ENCODE results near the gene CLDN25. TPM values are rescaled to one million over a fixed set of nuclear protein-coding genes. Genes with fewer than 3 reads are reported as not detected.

Gene CLDN25
- polyA plus RNA-seq, 1 of the 3 experiments (the other 2 are of a cell fraction) = not detected

GRCh38 chr11:113736323-113736722 is 43.3 kb upstream of the CLDN25 start:
- DNase-seq = no peak
- Histone ChIP-seq H3K79me2 (ENCODE audit: insufficient read depth) (no peaks in the 10 kb centered on the region), H3K27ac (ENCODE audit: low read depth in 2 of 2, low read length in 1 of 2) (no peak overlapping the region), H3F3A (replicated peaks; ENCODE audit: insufficient read depth) (no peaks in the 10 kb centered on the region), H3K9me3 (no peaks in the 10 kb centered on the region), H3K4me1 (ENCODE audit: control insufficient read depth in 1 of 2, insufficient read depth in 2 of 2, low read depth in 1 of 2, low read length in 1 of 2) (peaks cover 0 to 12% of the 10 kb centered on the region in 2 experiments; a peak in 2 of 4 replicates), H3K9me2 (no peaks in the 10 kb centered on the region), H3K4me3 (ENCODE audit: low read depth in 2 of 2, low read length in 1 of 2) (no peak overlapping the region), H3K4me2 (no peak overlapping the region), H3K27me3 (ENCODE audit: insufficient read depth) (no peaks in the 10 kb centered on the region), H4K20me1 (ENCODE audit: insufficient read depth) (no peaks in the 10 kb centered on the region), H3K9ac (no peak overlapping the region), H3K36me3 (replicated peaks in 1 of 2; ENCODE audit: control insufficient read depth in 1 of 2, insufficient read depth in 2 of 2, low read length in 1 of 2) (peaks cover 66 to 82% of the 10 kb centered on the region in 2 experiments), H2AFZ (ENCODE audit: low read depth) (no peak overlapping the region)
- TF ChIP-seq SMC3 (IDR thresholded peaks at IDR 0.05; ENCODE audit: low read depth, low read length) (no peak), TCF12 (IDR thresholded peaks at IDR 0.05) (no peak), ZBTB33 (IDR thresholded peaks at IDR 0.05; ENCODE audit: borderline replicate concordance, low read depth) (no peak), JUND (IDR thresholded peaks at IDR 0.05) (no peak), MEF2A (IDR thresholded peaks at IDR 0.05; ENCODE audit: borderline replicate concordance, low read depth) (no peak), FOXJ3 (CRISPR knock-in tag; IDR thresholded peaks at IDR 0.05) (no peak), FOXM1 (IDR thresholded peaks at IDR 0.05; ENCODE audit: low read depth) (no peak), TEAD4 (IDR thresholded peaks at IDR 0.05; ENCODE audit: borderline replicate concordance, insufficient read depth) (no peak), RFX5 (IDR thresholded peaks at IDR 0.05; ENCODE audit: low read length) (no peak), USF1 (IDR thresholded peaks at IDR 0.05; ENCODE audit: borderline replicate concordance, low read depth) (no peak), PBX3 (IDR thresholded peaks at IDR 0.05) (no peak), YY1 (IDR thresholded peaks at IDR 0.05; ENCODE audit: low read depth) (no peak), NFIC (IDR thresholded peaks at IDR 0.05; ENCODE audit: borderline replicate concordance) (no peak), USF2 (IDR thresholded peaks at IDR 0.05; ENCODE audit: borderline replicate concordance, low read depth, low read length) (no peak), GABPA (IDR thresholded peaks at IDR 0.05; ENCODE audit: low read depth) (no peak), NRF1 (IDR thresholded peaks at IDR 0.05; ENCODE audit: low read depth, low read length) (no peak), CHD2 (IDR thresholded peaks at IDR 0.05; ENCODE audit: low read length, partially characterized antibody) (no peak), RCOR1 (IDR thresholded peaks at IDR 0.05; ENCODE audit: low read length) (no peak)
- TF ChIP-seq, protein P1, sequence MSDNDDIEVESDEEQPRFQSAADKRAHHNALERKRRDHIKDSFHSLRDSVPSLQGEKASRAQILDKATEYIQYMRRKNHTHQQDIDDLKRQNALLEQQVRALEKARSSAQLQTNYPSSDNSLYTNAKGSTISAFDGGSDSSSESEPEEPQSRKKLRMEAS (IDR thresholded peaks at IDR 0.05; ENCODE audit: low read depth) = no peak
- TF ChIP-seq, protein P2, sequence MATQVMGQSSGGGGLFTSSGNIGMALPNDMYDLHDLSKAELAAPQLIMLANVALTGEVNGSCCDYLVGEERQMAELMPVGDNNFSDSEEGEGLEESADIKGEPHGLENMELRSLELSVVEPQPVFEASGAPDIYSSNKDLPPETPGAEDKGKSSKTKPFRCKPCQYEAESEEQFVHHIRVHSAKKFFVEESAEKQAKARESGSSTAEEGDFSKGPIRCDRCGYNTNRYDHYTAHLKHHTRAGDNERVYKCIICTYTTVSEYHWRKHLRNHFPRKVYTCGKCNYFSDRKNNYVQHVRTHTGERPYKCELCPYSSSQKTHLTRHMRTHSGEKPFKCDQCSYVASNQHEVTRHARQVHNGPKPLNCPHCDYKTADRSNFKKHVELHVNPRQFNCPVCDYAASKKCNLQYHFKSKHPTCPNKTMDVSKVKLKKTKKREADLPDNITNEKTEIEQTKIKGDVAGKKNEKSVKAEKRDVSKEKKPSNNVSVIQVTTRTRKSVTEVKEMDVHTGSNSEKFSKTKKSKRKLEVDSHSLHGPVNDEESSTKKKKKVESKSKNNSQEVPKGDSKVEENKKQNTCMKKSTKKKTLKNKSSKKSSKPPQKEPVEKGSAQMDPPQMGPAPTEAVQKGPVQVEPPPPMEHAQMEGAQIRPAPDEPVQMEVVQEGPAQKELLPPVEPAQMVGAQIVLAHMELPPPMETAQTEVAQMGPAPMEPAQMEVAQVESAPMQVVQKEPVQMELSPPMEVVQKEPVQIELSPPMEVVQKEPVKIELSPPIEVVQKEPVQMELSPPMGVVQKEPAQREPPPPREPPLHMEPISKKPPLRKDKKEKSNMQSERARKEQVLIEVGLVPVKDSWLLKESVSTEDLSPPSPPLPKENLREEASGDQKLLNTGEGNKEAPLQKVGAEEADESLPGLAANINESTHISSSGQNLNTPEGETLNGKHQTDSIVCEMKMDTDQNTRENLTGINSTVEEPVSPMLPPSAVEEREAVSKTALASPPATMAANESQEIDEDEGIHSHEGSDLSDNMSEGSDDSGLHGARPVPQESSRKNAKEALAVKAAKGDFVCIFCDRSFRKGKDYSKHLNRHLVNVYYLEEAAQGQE (IDR thresholded peaks at IDR 0.05; ENCODE audit: low read depth, low read length) = no peak
- ChIA-PET CTCF (interaction anchor here (0.7 to 1.0 kb wide), 2 partner anchors 259 to 431 kb away, joined by 3 read pairs; no protein-coding TSS in a partner anchor), POLR2A (no interaction called here)
- 100% methylated on average over 1 of the region's 1 CpG for WGBS (ENCODE audit: low lambda C conversion rate)

Measured in SK-N-SH (cell line).